HG02970 (cell line): ENCODE data around the gene ETFA.

Source experiments
- ATAC-seq: cut with Tn5 transposase; IDR thresholded peaks from one replicate; pipeline ENCODE4 v1.9.1; 2021; ENCODE audit warnings: mild to moderate bottlenecking, moderate library complexity, moderate number of reproducible peaks; ENCODE audit not compliant: unreplicated experiment, low FRiP score

ETFA gene

GRCh38 chr15:76311100-76311953 is at the start of gene ETFA:
Gene ETFA, minus strand, starts transcription at chr15:76311469. Its CDS starts 81 bp downstream, at chr15:76311388.
- ATAC-seq: peak; percentile 96

DNA sequence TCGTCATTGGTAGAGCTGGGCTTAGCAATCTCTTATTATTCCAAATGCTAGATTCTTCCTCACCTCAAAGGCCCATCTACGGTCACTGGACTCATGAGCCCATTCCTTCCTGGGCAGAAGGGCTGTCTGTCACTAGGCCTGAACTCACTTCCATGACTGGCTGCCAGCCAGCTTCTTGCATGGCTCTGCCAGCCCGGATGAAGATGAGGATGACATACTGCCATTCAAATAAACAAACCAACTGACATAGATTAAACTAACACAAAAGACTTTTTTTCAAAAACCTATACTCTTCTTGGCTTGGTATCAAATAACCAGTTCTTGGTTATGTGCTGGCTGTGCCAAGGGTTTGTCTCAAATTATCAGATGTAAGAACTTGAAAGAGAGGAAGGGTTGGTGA is 49.1 kb upstream of the ETFA start:
- ATAC-seq: no peak

GRCh38 chr15:76359152-76359551 is 47.9 kb upstream of the ETFA start:
- ATAC-seq: no peak

DNA sequence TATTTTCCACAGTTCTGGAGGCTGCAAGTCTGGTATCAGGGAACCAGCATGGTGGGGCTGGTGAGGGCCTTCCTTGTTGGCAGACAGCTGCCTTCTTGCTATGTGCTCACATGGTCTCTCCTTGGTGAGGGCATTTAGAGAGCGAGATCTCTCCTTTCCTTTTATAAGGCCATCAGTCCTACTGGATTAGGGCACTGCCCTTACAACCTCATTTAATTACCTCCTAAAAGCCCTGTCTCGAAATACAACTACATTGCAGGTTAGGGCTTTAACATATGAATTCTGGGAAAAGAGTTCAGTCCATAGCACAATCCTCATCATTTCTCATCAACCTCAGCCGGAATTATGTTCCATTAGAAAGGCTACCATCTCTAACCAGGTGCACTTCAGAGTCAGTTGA is 47.2 kb upstream of the ETFA start:
- no peak for ATAC-seq

- no peak for ATAC-seq
These were observed 43.7 kb upstream of the ETFA start for GRCh38 chr15:76354823-76355440.

DNA sequence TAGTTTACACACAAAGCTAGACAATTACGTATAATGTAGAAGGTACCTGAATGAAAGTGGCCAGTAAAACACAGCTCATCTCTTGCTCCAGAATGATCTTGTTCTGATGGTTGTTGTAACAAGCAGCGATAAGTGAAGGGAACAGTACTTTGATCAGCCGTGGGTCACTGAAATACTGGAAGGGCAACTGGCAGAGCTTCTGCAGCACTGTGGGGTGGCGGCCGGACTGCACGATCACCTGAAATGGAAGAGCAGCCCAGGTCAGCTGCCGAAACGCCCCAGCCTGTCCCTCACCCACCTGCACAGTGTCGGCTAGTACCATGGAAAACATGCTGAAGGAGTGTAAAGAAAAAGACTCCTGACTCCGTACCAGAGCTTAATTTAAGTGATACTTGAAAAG is 42.6 kb upstream of the ETFA start:
- no peak for ATAC-seq

GRCh38 chr15:76353023-76353577 is 41.8 kb upstream of the ETFA start:
- ATAC-seq: no peak

DNA sequence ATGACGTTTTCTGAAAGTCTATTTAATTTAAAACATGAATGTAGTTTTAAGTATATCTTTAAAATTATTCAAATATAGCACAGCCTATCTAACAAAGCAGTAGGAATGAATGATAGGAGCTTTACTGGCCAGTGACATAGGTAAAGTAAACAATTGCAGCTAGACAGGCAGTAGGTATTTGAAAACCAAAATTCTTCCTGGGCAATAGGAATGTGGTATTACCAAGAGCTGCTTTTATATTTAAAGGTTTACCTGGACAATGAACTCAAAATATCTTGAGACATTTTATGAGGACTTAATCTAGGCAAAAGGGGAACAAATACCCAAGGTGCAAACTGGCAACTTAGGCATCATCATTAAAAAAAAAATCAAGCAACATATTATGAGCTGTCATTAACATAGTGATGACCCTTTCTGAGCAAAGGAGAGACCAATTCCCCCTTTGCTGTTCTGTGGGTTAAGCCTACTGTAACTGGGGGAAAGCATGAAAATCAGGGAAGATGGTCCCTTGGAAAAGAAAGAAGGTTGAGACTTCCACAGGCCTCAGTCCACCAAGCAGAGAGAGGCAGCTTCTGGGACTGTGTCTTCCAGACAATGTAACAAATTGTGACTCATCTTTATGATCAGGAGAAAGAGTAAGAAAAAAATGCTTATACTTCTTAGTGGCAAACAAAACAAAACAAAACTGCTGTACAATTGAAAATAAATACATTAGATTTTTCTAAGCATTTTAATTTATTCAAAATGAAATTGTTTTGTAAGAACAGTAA is 38.2 kb upstream of the ETFA start:
- no peak for ATAC-seq

DNA sequence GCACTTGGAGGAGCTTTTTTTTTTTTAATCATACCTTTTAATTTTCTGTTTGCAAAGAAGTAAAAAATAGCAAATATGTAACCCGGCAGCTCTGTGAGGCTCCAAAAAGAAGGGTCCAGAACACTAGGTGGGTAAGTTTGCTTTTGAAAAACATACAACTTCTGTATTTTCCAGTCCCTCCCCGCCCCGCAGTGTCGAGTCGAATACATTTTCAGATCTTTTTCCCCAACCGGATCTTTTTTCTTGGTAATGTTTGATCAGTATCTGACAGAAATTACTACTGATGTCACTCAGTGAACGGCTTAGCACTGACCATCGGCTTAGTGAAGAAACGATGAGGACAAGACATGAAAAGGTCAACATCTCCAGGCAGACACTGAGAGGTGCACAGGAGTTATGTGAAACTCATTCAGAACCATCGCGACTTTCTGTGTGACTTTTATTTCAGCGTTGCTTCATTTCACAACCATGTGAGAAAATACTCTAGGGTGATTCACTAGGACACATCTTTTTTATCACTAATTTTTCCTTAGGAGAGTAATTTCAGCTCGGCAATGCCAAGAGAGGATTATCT is 36.3 kb upstream of the ETFA start:
- ATAC-seq: no peak

DNA sequence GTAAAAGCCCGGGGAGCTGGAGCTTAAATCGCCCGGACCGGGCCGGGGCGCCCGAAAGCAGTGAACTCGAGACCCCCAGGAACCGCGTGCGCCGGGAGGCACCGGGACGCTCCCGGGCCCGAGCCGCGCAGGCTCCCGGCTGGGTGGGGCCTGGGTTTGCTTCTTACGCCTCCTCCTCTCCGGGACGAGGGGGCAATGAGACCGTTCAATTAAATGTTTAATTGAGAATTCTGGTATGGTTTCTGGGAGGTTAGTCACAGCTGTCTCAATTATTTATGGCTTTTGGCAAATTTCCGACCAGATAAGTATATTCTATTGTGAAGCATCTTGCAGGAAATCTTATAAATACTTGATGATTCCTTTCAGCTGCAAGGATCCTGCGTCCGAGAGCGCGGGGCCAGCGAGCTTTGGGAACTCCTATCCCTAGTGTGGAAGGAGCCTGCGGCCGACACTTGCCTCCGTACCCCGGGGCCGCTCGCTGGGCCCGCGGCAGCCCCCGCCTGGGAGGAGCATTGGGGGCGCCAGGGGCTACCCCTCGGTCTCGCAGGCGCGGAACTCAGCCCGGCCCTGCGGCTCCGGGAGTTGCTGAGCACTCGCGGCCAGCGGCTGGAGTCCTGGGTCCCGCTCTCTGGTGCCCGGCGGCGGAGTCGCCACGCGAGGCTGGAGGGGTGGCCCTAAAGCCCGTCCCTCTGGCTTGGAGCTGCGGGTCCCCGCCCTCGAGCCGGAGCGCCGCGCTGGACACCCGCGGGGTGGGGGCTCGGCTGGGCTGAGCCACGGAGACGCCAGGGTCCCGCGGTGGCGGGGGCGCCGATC is 35.6 kb upstream of the ETFA start:
- ATAC-seq: no peak

GRCh38 chr15:76345880-76346668 is 34.8 kb upstream of the ETFA start:
- ATAC-seq: no peak

DNA sequence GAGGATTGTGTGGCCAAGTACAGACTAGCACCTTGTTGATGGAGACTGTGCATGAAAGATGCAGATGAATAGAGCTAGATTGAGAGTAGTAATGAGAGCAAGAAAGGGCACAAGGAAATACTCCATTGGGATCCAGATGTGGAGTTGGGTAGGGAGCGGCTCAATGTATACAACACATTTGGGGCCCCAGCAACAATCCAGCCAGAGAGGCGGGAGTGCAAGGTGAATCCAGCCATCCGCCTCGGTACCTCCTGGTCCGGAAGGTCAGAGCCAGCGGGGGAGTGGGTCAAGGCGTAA is 34.3 kb upstream of the ETFA start:
- ATAC-seq: no peak

DNA sequence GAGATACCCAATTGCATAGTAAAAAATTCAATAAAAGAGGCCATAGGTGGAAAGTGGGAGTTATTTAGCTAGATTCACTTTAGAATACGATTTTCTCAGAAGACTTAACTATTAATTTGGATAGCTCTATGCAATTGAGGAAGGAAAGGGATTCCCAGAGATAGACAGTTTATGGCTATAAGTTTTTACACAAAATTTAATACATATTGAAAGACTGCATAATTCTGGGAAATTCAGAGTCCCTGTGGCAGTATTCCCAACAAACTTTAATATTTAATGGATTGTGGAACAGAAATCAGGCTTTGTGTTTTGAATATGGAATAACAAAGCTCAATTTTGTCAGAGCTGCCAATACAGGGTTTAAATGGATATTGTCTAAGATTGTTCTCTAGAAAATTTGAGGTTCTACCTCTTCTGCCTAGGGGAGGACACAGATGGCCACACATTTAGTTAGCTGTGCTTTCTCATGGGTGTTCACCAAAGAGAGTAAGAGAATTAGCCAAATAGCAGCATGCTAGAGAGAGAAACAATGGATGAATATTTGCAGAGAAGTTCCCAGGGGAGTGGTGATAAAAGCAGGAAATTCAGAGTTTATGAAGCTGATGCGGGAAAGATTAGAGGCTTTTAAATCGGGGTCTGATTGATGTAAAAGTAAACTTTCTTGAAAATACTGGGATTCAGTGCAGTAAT is 33.8 kb upstream of the ETFA start:
- no peak for ATAC-seq

DNA sequence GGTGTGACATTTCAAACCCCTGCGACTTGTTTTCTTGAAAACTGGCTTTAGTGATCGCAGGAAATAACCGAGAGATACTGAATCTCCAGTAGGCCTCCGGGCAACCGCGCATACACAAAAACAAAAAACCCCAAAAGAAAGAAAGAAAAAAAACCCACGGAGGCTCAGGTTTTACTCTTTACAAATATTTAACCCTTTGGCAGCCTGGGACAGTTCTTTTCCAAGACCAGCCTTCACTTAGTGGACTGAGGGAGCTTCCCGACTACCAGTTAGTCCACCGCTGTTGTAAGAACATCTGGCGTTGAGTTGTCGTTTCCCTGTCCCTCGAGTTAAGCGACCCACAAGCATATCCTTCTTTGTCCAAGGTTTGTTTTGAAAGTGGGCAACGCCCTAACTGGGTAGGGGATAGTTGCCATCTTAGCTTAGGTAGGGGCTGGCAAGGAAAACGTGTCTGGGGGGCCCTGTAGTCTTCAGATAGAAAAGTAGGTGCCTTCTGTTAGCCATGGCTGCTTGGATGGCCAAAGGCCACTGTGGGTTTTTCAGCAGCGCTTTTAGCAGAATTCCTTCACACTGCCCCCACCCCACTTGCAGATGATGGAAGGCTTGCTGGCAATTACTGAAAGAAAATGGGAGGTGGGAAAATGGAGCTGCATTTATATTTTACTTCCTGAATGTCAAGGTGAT is 32.2 kb upstream of the ETFA start:
- no peak for ATAC-seq

DNA sequence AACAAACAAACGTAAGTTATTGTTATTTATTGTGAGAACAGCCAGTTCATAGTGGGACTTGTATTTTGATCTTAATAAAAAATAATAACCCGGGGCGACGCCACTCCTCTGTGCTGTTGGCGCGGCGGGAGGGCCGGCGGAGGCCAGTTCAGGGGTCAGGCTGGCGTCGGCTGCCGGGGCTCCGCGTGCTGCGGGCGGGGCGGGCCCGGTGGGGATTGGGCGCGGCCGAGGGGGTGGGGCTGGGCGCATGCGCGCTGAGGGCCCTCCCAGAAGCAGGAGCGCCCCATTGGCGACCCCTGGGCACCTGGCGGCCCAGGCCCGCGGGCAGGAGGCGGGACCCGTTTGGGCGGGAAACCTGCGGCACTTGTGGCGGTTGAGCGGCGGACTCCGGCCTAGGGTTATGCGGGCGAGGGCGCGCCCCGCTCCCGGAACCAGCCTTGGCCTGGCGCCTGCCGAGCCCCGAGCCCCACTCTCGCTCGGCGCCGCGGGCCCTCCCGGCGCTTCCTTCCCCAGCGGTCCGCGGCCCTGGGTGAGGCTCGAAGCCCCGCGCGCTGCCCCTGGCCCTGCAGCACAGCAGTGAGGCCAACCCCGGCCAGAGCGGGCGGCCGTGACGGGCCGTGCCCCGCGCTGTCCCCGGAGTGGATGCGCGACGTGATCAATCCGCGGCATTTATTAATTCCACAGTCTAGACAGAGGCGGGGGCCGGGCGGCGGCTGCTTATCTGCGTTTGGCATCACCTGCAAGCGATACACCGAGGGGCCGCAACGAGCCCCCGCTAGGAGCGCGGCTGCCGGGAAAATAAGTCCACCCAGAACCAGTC is 31.3 kb upstream of the ETFA start:
- ATAC-seq: no peak

DNA sequence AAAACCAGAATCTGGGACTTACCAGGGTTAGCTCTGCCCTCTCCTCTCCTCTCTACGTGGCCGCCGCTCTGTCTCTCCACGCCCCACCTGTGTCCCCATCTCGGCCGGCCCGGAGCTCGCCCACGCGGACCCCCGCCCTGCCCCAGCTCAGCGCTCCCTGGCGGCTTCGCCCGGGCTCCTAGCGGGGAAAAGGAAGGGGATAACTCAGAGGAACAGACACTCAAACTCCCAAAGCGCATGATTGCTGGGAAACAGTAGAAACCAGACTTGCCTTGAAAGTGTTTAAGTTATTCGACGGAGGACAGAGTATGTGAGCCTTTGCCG is 30.8 kb upstream of the ETFA start:
- no peak for ATAC-seq

DNA sequence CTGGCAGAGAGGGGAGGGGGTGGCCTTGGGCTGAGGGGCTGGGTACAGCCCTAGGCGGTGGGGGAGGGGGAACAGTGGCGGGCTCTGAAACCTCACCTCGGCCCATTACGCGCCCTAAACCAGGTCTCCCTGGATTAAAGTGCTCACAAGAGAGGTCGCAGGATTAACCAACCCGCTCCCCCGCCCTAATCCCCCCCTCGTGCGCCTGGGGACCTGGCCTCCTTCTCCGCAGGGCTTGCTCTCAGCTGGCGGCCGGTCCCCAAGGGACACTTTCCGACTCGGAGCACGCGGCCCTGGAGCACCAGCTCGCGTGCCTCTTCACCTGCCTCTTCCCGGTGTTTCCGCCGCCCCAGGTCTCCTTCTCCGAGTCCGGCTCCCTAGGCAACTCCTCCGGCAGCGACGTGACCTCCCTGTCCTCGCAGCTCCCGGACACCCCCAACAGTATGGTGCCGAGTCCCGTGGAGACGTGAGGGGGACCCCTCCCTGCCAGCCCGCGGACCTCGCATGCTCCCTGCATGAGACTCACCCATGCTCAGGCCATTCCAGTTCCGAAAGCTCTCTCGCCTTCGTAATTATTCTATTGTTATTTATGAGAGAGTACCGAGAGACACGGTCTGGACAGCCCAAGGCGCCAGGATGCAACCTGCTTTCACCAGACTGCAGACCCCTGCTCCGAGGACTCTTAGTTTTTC is 30.2 kb upstream of the ETFA start:
- ATAC-seq: no peak
